Measurements from ENCODE around the gene SULT1B1.

The SULT1B1 gene

DNA sequence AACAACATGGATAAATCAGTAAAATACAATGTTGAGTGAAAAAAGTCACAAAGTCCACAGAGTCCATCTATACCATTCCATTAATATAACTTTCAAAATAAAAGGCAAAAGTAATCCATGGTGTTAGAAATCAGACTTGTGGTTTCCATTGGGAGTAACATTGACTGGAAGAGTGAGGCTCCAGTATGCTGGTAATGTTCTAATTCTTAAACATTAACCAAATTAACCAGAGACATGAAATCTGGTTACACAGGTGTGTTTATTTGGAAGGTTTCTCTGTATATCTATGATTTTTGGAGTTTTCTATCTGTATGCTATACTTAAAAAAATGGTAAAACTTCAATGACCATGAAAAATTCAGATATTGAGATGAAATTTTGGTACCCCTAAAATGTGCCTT lies 42.6 kb downstream of the SULT1B1 start:
- no peaks in the 10 kb centered on the region for H3K36me3 ChIP-seq (replicated peaks; ENCODE audit: insufficient read depth, low read length)
- H3F3A ChIP-seq (ENCODE audit: insufficient read depth, low read length) = no peaks in the 10 kb centered on the region
- H3K4me1 ChIP-seq (ENCODE audit: low read length) = no peaks in the 10 kb centered on the region
- H3K27me3 ChIP-seq (replicated peaks; ENCODE audit: insufficient read depth, low read length) = no peaks in the 10 kb centered on the region
- H3K27ac ChIP-seq (ENCODE audit: low read length) = no peak overlapping the region
- no peaks in the 10 kb centered on the region for H3K79me2 ChIP-seq (ENCODE audit: low read length)
- no peaks in the 10 kb centered on the region for H3K9me2 ChIP-seq (replicated peaks; ENCODE audit: insufficient read depth, low read length)
- no peak overlapping the region for H2AFZ ChIP-seq (ENCODE audit: low read length)
- no peaks in the 10 kb centered on the region for H4K20me1 ChIP-seq (ENCODE audit: insufficient read depth, low read length)
- no peak overlapping the region for H3K4me3 ChIP-seq (ENCODE audit: low read length)
- TF ChIP-seq EZH2 (optimal IDR thresholded peaks at IDR 0.05; ENCODE audit: low read depth, low read length) (no peak), EZH2phosphoT487 (IDR thresholded peaks at IDR 0.05; ENCODE audit: low read length) (no peak)
- TF ChIP-seq, protein P1, sequence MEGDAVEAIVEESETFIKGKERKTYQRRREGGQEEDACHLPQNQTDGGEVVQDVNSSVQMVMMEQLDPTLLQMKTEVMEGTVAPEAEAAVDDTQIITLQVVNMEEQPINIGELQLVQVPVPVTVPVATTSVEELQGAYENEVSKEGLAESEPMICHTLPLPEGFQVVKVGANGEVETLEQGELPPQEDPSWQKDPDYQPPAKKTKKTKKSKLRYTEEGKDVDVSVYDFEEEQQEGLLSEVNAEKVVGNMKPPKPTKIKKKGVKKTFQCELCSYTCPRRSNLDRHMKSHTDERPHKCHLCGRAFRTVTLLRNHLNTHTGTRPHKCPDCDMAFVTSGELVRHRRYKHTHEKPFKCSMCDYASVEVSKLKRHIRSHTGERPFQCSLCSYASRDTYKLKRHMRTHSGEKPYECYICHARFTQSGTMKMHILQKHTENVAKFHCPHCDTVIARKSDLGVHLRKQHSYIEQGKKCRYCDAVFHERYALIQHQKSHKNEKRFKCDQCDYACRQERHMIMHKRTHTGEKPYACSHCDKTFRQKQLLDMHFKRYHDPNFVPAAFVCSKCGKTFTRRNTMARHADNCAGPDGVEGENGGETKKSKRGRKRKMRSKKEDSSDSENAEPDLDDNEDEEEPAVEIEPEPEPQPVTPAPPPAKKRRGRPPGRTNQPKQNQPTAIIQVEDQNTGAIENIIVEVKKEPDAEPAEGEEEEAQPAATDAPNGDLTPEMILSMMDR (IDR thresholded peaks at IDR 0.05; ENCODE audit: low read length) = no peak
- no peak overlapping the region for H3K9ac ChIP-seq (ENCODE audit: low read length)
- DNase-seq = no peak
- no peak overlapping the region for H3K4me2 ChIP-seq (ENCODE audit: low read depth, low read length)
- no peaks in the 10 kb centered on the region for H3K9me3 ChIP-seq (replicated peaks; ENCODE audit: insufficient read depth, low read length)

DNA sequence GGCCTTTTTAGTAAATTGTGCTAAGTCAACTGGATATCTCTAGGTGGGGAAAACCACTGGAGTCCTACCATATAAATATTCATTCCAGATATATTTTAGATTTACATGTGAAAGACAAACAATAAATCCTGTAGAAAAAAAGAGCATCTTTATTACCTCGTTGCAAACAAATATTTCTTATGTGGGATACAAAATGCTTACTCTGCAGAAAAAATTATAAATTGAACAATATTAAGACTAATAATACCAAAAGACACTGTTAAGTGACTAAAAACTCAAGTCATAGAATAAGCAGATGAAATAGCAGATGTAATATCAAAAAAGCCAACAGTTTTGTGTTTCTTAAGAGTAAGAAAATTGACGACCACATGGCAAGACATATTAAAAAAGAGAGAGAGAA lies 43.8 kb downstream of the SULT1B1 start:
- no peak overlapping the region for H3K4me2 ChIP-seq (ENCODE audit: low read depth, low read length)
- H3K36me3 ChIP-seq (replicated peaks; ENCODE audit: insufficient read depth, low read length) = no peaks in the 10 kb centered on the region
- H3F3A ChIP-seq (ENCODE audit: insufficient read depth, low read length) = no peaks in the 10 kb centered on the region
- H3K9me2 ChIP-seq (replicated peaks; ENCODE audit: insufficient read depth, low read length) = no peaks in the 10 kb centered on the region
- no peak overlapping the region for H2AFZ ChIP-seq (ENCODE audit: low read length)
- no peaks in the 10 kb centered on the region for H3K4me1 ChIP-seq (ENCODE audit: low read length)
- no peak for DNase-seq
- H3K27me3 ChIP-seq (replicated peaks; ENCODE audit: insufficient read depth, low read length) = no peaks in the 10 kb centered on the region
- no peak overlapping the region for H3K4me3 ChIP-seq (ENCODE audit: low read length)
- H3K9ac ChIP-seq (ENCODE audit: low read length) = no peak overlapping the region
- H3K79me2 ChIP-seq (ENCODE audit: low read length) = no peaks in the 10 kb centered on the region
- TF ChIP-seq, protein P1 (IDR thresholded peaks at IDR 0.05; ENCODE audit: low read length) = no peak
- TF ChIP-seq EZH2 (optimal IDR thresholded peaks at IDR 0.05; ENCODE audit: low read depth, low read length) (no peak), EZH2phosphoT487 (IDR thresholded peaks at IDR 0.05; ENCODE audit: low read length) (no peak)
- H3K9me3 ChIP-seq (replicated peaks; ENCODE audit: insufficient read depth, low read length) = no peaks in the 10 kb centered on the region
- H4K20me1 ChIP-seq (ENCODE audit: insufficient read depth, low read length) = no peaks in the 10 kb centered on the region
- no peak overlapping the region for H3K27ac ChIP-seq (ENCODE audit: low read length)

DNA sequence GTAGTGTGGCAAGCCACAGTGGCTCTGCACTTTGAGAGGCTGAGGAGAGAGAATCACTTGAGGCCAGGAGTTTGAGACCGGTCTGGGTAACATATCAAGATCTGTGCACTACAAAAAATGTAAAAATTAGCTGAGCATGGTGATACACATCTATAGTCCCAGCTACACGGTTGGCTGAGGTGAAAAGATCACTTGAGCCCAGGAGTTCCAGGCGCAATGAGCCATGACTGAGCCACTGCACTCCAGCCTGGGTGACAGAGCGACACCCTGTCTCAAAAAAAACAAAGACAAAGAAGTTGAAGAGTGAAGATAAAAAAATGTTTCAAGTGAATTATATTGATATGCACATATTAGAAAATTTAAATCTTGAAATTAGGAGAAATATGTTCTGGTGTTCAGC lies 46.3 kb downstream of the SULT1B1 start:
- Histone ChIP-seq H3K27ac (ENCODE audit: low read length) (no peak overlapping the region), H3K4me2 (ENCODE audit: low read depth, low read length) (no peak overlapping the region), H3K36me3 (replicated peaks; ENCODE audit: insufficient read depth, low read length) (no peaks in the 10 kb centered on the region), H3K27me3 (replicated peaks; ENCODE audit: insufficient read depth, low read length) (no peaks in the 10 kb centered on the region), H3K9me2 (replicated peaks; ENCODE audit: insufficient read depth, low read length) (no peaks in the 10 kb centered on the region), H3K4me3 (ENCODE audit: low read length) (no peak overlapping the region), H3F3A (ENCODE audit: insufficient read depth, low read length) (no peaks in the 10 kb centered on the region), H3K4me1 (ENCODE audit: low read length) (no peaks in the 10 kb centered on the region), H3K9me3 (replicated peaks; ENCODE audit: insufficient read depth, low read length) (no peaks in the 10 kb centered on the region), H2AFZ (ENCODE audit: low read length) (no peak overlapping the region), H3K79me2 (ENCODE audit: low read length) (no peaks in the 10 kb centered on the region), H3K9ac (ENCODE audit: low read length) (no peak overlapping the region), H4K20me1 (ENCODE audit: insufficient read depth, low read length) (no peaks in the 10 kb centered on the region)
- DNase-seq = no peak
- TF ChIP-seq, protein P1 (IDR thresholded peaks at IDR 0.05; ENCODE audit: low read length) = no peak
- no peak for TF ChIP-seq EZH2phosphoT487 (IDR thresholded peaks at IDR 0.05; ENCODE audit: low read length)
- TF ChIP-seq EZH2 (optimal IDR thresholded peaks at IDR 0.05; ENCODE audit: low read depth, low read length) = no peak
